OCI-LY1 (cell line): ENCODE results near the gene CHD1.

Experiments
- H2AFZ ChIP-seq: fragments of 200-600 bp; sonication (generic), shearing (Covaris generic); 2 replicates; pipeline ENCODE4 v1.6.0; 2014; ENCODE audit warnings: antibody characterized with exemption, mild to moderate bottlenecking, low read length
- H3F3A ChIP-seq: fragments of 200-600 bp; sonication (generic), shearing (Covaris generic); 2 replicates; pipeline ENCODE4 v1.6.0; 2014; ENCODE audit warnings: mild to moderate bottlenecking, antibody characterized with exemption, low read length, moderate library complexity; ENCODE audit not compliant: insufficient read depth
- H3K27ac ChIP-seq: fragments of 200-600 bp; sonication (generic); 2 replicates; pipeline ENCODE4 v1.5.1; 2014; ENCODE audit warnings: low read length, mixed run types, mild to moderate bottlenecking, low read depth; ENCODE audit not compliant: poor library complexity, severe bottlenecking
- H3K27me3 ChIP-seq: fragments of 200-600 bp; sonication (generic); 2 replicates; pipeline ENCODE4 v1.6.0; 2014; ENCODE audit warnings: antibody characterized with exemption, mild to moderate bottlenecking, low read length, moderate library complexity; ENCODE audit not compliant: insufficient read depth
- H3K36me3 ChIP-seq: fragments of 200-600 bp; sonication (generic); 2 replicates; pipeline ENCODE4 v1.6.1; 2014; ENCODE audit warnings: mild to moderate bottlenecking, antibody characterized with exemption, low read length, moderate library complexity, mixed read lengths; ENCODE audit not compliant: insufficient read depth
- H3K4me1 ChIP-seq: fragments of 200-600 bp; sonication (generic); 2 replicates; pipeline ENCODE4 v1.5.1; 2014; ENCODE audit warnings: mild to moderate bottlenecking, low read length, moderate library complexity; ENCODE audit not compliant: insufficient read depth, severe bottlenecking
- H3K4me2 ChIP-seq: fragments of 200-600 bp; sonication (generic), shearing (Covaris generic); 2 replicates; pipeline ENCODE4 v1.6.1; 2014; ENCODE audit warnings: low read length
- H3K4me3 ChIP-seq: fragments of 200-600 bp; sonication (generic); 2 replicates; pipeline ENCODE4 v1.5.1; 2014; ENCODE audit warnings: low read length, low read depth, mild to moderate bottlenecking, mixed read lengths; ENCODE audit not compliant: poor library complexity, severe bottlenecking
- H3K79me2 ChIP-seq: fragments of 200-600 bp; shearing (Covaris generic); 2 replicates; pipeline ENCODE4 v1.6.1; 2016; ENCODE audit warnings: mixed run types, low read length, mixed read lengths; ENCODE audit not compliant: insufficient read depth
- H3K9ac ChIP-seq: fragments of 200-600 bp; sonication (generic), shearing (Covaris generic); 2 replicates; pipeline ENCODE4 v1.6.1; 2014; ENCODE audit warnings: mild to moderate bottlenecking, low read length, mixed read lengths
- H3K9me2 ChIP-seq: fragments of 200-600 bp; sonication (generic), shearing (Covaris generic); 2 replicates; pipeline ENCODE4 v1.6.1; 2014; ENCODE audit warnings: low read depth, mild to moderate bottlenecking, low read length, mixed read lengths
- H3K9me3 ChIP-seq: fragments of 200-600 bp; shearing (Covaris generic); 2 replicates; pipeline ENCODE4 v1.6.1; 2014; ENCODE audit warnings: low read length, mixed read lengths
- H4K20me1 ChIP-seq: fragments of 200-600 bp; sonication (generic), shearing (Covaris generic); 2 replicates; pipeline ENCODE4 v1.6.0; 2016; ENCODE audit warnings: mild to moderate bottlenecking, low read length; ENCODE audit not compliant: insufficient read depth
- CTCF ChIP-seq: fragments of 200-600 bp; sonication (generic), shearing (Covaris generic); IDR thresholded peaks from 2 replicates; pipeline ENCODE4 v1.5.1; 2017; ENCODE audit warnings: mild to moderate bottlenecking, antibody characterized with exemption, low read length, moderate library complexity, mixed read lengths
- EZH2 ChIP-seq: fragments of 200-600 bp; sonication (generic), shearing (Covaris generic); IDR thresholded peaks from 2 replicates; pipeline ENCODE4 v1.8.0; 2017; ENCODE audit warnings: borderline replicate concordance, mixed run types, mild to moderate bottlenecking, antibody characterized with exemption, low read length, moderate library complexity, mixed read lengths

CHD1 gene

GRCh38 chr5:98938464-98938863 lies 9.7 kb upstream of the CHD1 start:
- Histone ChIP-seq H3K9me2 (no peaks in the 10 kb centered on the region), H2AFZ (no peak overlapping the region), H3K9me3 (no peaks in the 10 kb centered on the region), H3F3A (no peaks in the 10 kb centered on the region), H3K27ac (no peak overlapping the region), H4K20me1 (no peaks in the 10 kb centered on the region), H3K4me2 (no peak overlapping the region), H3K79me2 (no peaks in the 10 kb centered on the region), H3K36me3 (no peaks in the 10 kb centered on the region), H3K27me3 (no peaks in the 10 kb centered on the region), H3K4me1 (peaks cover 4% of the 10 kb centered on the region), H3K4me3 (no peak overlapping the region), H3K9ac (no peak overlapping the region)
- no peak for TF ChIP-seq EZH2
- no peak for TF ChIP-seq CTCF

- Histone ChIP-seq H3K9ac (no peak overlapping the region), H4K20me1 (no peaks in the 10 kb centered on the region), H3K27me3 (no peaks in the 10 kb centered on the region), H3K9me3 (no peaks in the 10 kb centered on the region), H3K4me2 (no peak overlapping the region), H2AFZ (no peak overlapping the region), H3K9me2 (no peaks in the 10 kb centered on the region), H3K4me1 (peaks cover 11% of the 10 kb centered on the region), H3K36me3 (no peaks in the 10 kb centered on the region), H3F3A (no peaks in the 10 kb centered on the region), H3K4me3 (no peak overlapping the region), H3K79me2 (no peaks in the 10 kb centered on the region), H3K27ac (no peak overlapping the region)
- TF ChIP-seq EZH2 = no peak
- TF ChIP-seq CTCF = no peak
Measured at GRCh38 chr5:98936948-98937715, 8.3 kb upstream of the CHD1 start.

GRCh38 chr5:98935206-98935605 lies 6.4 kb upstream of the CHD1 start:
- H3K27me3 ChIP-seq = no peaks in the 10 kb centered on the region
- no peaks in the 10 kb centered on the region for H3K79me2 ChIP-seq
- H3K9me2 ChIP-seq = no peaks in the 10 kb centered on the region
- peaks cover 14% of the 10 kb centered on the region for H3K4me1 ChIP-seq
- H3K9me3 ChIP-seq = no peaks in the 10 kb centered on the region
- H2AFZ ChIP-seq = no peak overlapping the region
- no peak overlapping the region for H3K27ac ChIP-seq
- no peaks in the 10 kb centered on the region for H3K36me3 ChIP-seq
- H3F3A ChIP-seq = no peaks in the 10 kb centered on the region
- no peaks in the 10 kb centered on the region for H4K20me1 ChIP-seq
- no peak for TF ChIP-seq EZH2
- TF ChIP-seq CTCF = no peak
- no peak overlapping the region for H3K4me2 ChIP-seq
- H3K9ac ChIP-seq = no peak overlapping the region
- H3K4me3 ChIP-seq = no peak overlapping the region
